ENCODE data around the gene CDKAL1.

Gene CDKAL1

DNA sequence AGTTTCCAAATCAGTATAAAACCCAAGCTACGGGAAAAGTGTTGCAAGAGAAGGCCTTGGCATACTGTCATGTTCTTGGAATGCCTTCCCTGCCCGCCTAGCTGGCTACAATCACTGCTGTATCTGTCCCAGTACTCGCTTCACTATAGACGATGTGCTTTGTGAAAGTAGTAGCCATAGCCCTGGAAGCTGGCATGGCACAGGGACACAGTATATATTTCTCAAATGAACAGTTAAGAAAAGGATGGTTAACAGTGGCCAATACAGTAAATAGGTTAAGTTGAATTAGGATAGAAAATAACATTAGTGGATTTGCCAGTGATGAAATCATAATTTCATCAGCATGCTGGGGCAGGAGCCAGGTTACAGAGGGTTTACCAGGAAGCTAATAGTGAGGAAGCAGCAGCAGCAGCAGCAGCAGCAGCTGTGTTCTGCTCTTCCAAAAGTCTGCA is 499.3 kb downstream of the CDKAL1 start:
- no peak overlapping the region for H2AK5ac ChIP-seq (ENCODE audit: low read depth, low read length)
- no peak overlapping the region for H2BK12ac ChIP-seq (ENCODE audit: low read length)
- no peak overlapping the region for H3K4me2 ChIP-seq (ENCODE audit: insufficient read depth, low read length, poor library complexity, severe bottlenecking)
- WGBS, 2 donors (ENCODE audit: extremely low coverage in 2 of 2, insufficient read length in 2 of 2, insufficient replicate concordance in 1 of 2) = no CpG with 5 or more reads among the region's 4 CpGs
- no peak overlapping the region for H3K23ac ChIP-seq (ENCODE audit: low read depth, low read length, poor library complexity)
- H4K8ac ChIP-seq (ENCODE audit: low read depth, low read length) = no peak overlapping the region
- no peak overlapping the region for H2BK15ac ChIP-seq (ENCODE audit: low read length)
- H3K4ac ChIP-seq (ENCODE audit: low read length) = no peak overlapping the region
- no peak overlapping the region for H2BK5ac ChIP-seq (ENCODE audit: low read length)
- H3K79me1 ChIP-seq (ENCODE audit: low read depth, low read length) = no peaks in the 10 kb centered on the region
- no peak overlapping the region for H2AFZ ChIP-seq (ENCODE audit: low read length)
- no peak overlapping the region for H3K14ac ChIP-seq (ENCODE audit: low read length)
- no peaks in the 10 kb centered on the region for H3K9me3 ChIP-seq (replicated peaks in 1 of 2; ENCODE audit: control insufficient read depth in 2 of 2, insufficient read depth in 1 of 2, low read depth in 1 of 2, low read length in 2 of 2)
- no peak overlapping the region for H3K4me3 ChIP-seq (ENCODE audit: low read length in 2 of 2)
- H3K9ac ChIP-seq (ENCODE audit: low read depth, low read length, poor library complexity) = no peak overlapping the region
- H2BK120ac ChIP-seq (ENCODE audit: low read depth, low read length) = no peak overlapping the region
- DNase-seq (ENCODE audit: low spot score) = no peak
- H3K4me1 ChIP-seq (ENCODE audit: control insufficient read depth in 2 of 2, insufficient read depth in 1 of 2, low read depth in 1 of 2, low read length in 2 of 2) = no peaks in the 10 kb centered on the region
- no peaks in the 10 kb centered on the region for H3K27me3 ChIP-seq (ENCODE audit: control insufficient read depth in 3 of 3, insufficient read depth in 3 of 3, low read depth in 1 of 3, low read length in 3 of 3)
- no peaks in the 10 kb centered on the region for H3K36me3 ChIP-seq (replicated peaks in 1 of 2; ENCODE audit: control insufficient read depth in 2 of 2, insufficient read depth in 2 of 2, low read length in 2 of 2)
- H3K27ac ChIP-seq (replicated peaks; ENCODE audit: low read length) = no peak overlapping the region
- H3K18ac ChIP-seq (ENCODE audit: low read length) = no peak overlapping the region
- H4K91ac ChIP-seq (ENCODE audit: low read depth, low read length, poor library complexity) = no peak overlapping the region

DNA sequence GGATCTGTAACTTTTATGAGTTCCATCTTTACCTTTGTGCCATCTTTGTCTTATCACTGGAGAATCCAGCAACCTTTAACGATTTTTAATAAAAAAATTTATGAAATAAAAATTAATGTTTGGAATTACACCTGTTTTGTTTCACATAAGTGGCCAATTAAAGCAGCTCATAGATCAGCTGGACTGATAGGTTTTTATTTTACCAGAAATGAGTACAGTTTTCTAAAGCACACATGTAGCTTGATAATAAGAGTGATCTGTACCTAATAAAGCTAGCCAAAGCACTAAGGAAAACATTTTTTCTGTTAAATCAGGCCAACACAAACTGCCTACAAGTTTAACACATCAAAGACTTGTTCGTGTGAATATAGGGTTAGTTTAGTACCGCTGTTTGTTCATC is 500.1 kb downstream of the CDKAL1 start:
- H3K4me1 ChIP-seq (ENCODE audit: control insufficient read depth in 2 of 2, insufficient read depth in 1 of 2, low read depth in 1 of 2, low read length in 2 of 2) = peaks cover 0 to 2% of the 10 kb centered on the region in 2 donors
- H3K14ac ChIP-seq (ENCODE audit: low read length) = no peak overlapping the region
- no peak overlapping the region for H3K18ac ChIP-seq (ENCODE audit: low read length)
- no peak overlapping the region for H4K91ac ChIP-seq (ENCODE audit: low read depth, low read length, poor library complexity)
- H2BK12ac ChIP-seq (ENCODE audit: low read length) = no peak overlapping the region
- no peaks in the 10 kb centered on the region for H3K36me3 ChIP-seq (replicated peaks in 1 of 2; ENCODE audit: control insufficient read depth in 2 of 2, insufficient read depth in 2 of 2, low read length in 2 of 2)
- H3K9me3 ChIP-seq (replicated peaks in 1 of 2; ENCODE audit: control insufficient read depth in 2 of 2, insufficient read depth in 1 of 2, low read depth in 1 of 2, low read length in 2 of 2) = no peaks in the 10 kb centered on the region
- no peak overlapping the region for H4K8ac ChIP-seq (ENCODE audit: low read depth, low read length)
- DNase-seq (ENCODE audit: low spot score) = no peak
- no CpG with 5 or more reads among the region's 3 CpGs for WGBS, 2 donors (ENCODE audit: extremely low coverage in 2 of 2, insufficient read length in 2 of 2, insufficient replicate concordance in 1 of 2)
- no peak overlapping the region for H3K9ac ChIP-seq (ENCODE audit: low read depth, low read length, poor library complexity)
- no peak overlapping the region for H3K4ac ChIP-seq (ENCODE audit: low read length)
- H3K27ac ChIP-seq (replicated peaks; ENCODE audit: low read length) = no peak overlapping the region
- H2AFZ ChIP-seq (ENCODE audit: low read length) = no peak overlapping the region
- H3K4me2 ChIP-seq (ENCODE audit: insufficient read depth, low read length, poor library complexity, severe bottlenecking) = no peak overlapping the region
- H3K4me3 ChIP-seq (ENCODE audit: low read length in 2 of 2) = no peak overlapping the region
- no peak overlapping the region for H3K23ac ChIP-seq (ENCODE audit: low read depth, low read length, poor library complexity)
- no peak overlapping the region for H2AK5ac ChIP-seq (ENCODE audit: low read depth, low read length)
- H3K27me3 ChIP-seq (ENCODE audit: control insufficient read depth in 3 of 3, insufficient read depth in 3 of 3, low read depth in 1 of 3, low read length in 3 of 3) = no peaks in the 10 kb centered on the region
- H3K79me1 ChIP-seq (ENCODE audit: low read depth, low read length) = no peaks in the 10 kb centered on the region
- no peak overlapping the region for H2BK15ac ChIP-seq (ENCODE audit: low read length)
- no peak overlapping the region for H2BK5ac ChIP-seq (ENCODE audit: low read length)
- H2BK120ac ChIP-seq (ENCODE audit: low read depth, low read length) = no peak overlapping the region

GRCh38 chr6:21037453-21037852 is 503.2 kb downstream of the CDKAL1 start:
- WGBS, 2 donors (ENCODE audit: extremely low coverage in 2 of 2, insufficient read length in 2 of 2, insufficient replicate concordance in 1 of 2) = no CpG with 5 or more reads among the region's 1 CpG
- Histone ChIP-seq H2BK15ac (ENCODE audit: low read length) (no peak overlapping the region), H3K23ac (ENCODE audit: low read depth, low read length, poor library complexity) (no peak overlapping the region)

DNA sequence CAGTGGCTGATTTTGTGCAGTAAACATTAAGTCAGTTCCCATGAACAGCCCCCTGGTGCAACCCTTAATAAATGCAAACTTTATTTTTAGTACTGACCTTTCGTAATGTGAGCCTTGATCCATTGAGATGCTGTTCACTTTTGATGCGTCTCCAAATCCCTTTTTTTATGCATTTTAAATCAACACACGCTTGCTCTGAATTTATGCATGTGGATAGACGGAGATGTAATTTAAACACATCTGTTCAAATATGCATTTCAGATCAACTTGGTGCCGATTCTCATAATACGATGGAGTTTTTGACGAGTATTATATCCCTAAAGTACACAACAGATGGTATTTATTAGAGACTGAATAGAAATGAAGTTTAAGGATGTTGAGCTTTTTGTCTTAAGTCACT is 505.7 kb downstream of the CDKAL1 start:
- no peak overlapping the region for H3K14ac ChIP-seq (ENCODE audit: low read length)
- H3K18ac ChIP-seq (ENCODE audit: low read length) = no peak overlapping the region
- H3K4me1 ChIP-seq (ENCODE audit: control insufficient read depth in 2 of 2, insufficient read depth in 1 of 2, low read depth in 1 of 2, low read length in 2 of 2) = peaks cover 0 to 2% of the 10 kb centered on the region in 2 donors
- H3K27ac ChIP-seq (replicated peaks; ENCODE audit: low read length) = no peak overlapping the region
- no peak overlapping the region for H2BK15ac ChIP-seq (ENCODE audit: low read length)
- no peak overlapping the region for H4K8ac ChIP-seq (ENCODE audit: low read depth, low read length)
- WGBS, 2 donors (ENCODE audit: extremely low coverage in 2 of 2, insufficient read length in 2 of 2, insufficient replicate concordance in 1 of 2) = no CpG with 5 or more reads among the region's 7 CpGs
- DNase-seq (ENCODE audit: low spot score) = no peak
- no peak overlapping the region for H2AK5ac ChIP-seq (ENCODE audit: low read depth, low read length)
- no peak overlapping the region for H3K4ac ChIP-seq (ENCODE audit: low read length)
- H3K36me3 ChIP-seq (replicated peaks in 1 of 2; ENCODE audit: control insufficient read depth in 2 of 2, insufficient read depth in 2 of 2, low read length in 2 of 2) = no peaks in the 10 kb centered on the region
- no peaks in the 10 kb centered on the region for H3K79me1 ChIP-seq (ENCODE audit: low read depth, low read length)
- no peak overlapping the region for H2BK5ac ChIP-seq (ENCODE audit: low read length)
- no peak overlapping the region for H3K4me2 ChIP-seq (ENCODE audit: insufficient read depth, low read length, poor library complexity, severe bottlenecking)
- H3K9me3 ChIP-seq (replicated peaks in 1 of 2; ENCODE audit: control insufficient read depth in 2 of 2, insufficient read depth in 1 of 2, low read depth in 1 of 2, low read length in 2 of 2) = no peaks in the 10 kb centered on the region
- no peak overlapping the region for H3K23ac ChIP-seq (ENCODE audit: low read depth, low read length, poor library complexity)
- no peak overlapping the region for H4K91ac ChIP-seq (ENCODE audit: low read depth, low read length, poor library complexity)
- H2AFZ ChIP-seq (ENCODE audit: low read length) = no peak overlapping the region
- H3K4me3 ChIP-seq (ENCODE audit: low read length in 2 of 2) = no peak overlapping the region
- no peaks in the 10 kb centered on the region for H3K27me3 ChIP-seq (ENCODE audit: control insufficient read depth in 3 of 3, insufficient read depth in 3 of 3, low read depth in 1 of 3, low read length in 3 of 3)
- H3K9ac ChIP-seq (ENCODE audit: low read depth, low read length, poor library complexity) = no peak overlapping the region
- H2BK120ac ChIP-seq (ENCODE audit: low read depth, low read length) = no peak overlapping the region
- H2BK12ac ChIP-seq (ENCODE audit: low read length) = no peak overlapping the region

More at GRCh38 chr6:21037453-21037852, 503.2 kb downstream of the CDKAL1 start:
- H3K4me1 ChIP-seq (ENCODE audit: control insufficient read depth in 2 of 2, insufficient read depth in 1 of 2, low read depth in 1 of 2, low read length in 2 of 2) = peaks cover 0 to 2% of the 10 kb centered on the region in 2 donors
- H2AFZ ChIP-seq (ENCODE audit: low read length) = no peak overlapping the region
- no peaks in the 10 kb centered on the region for H3K9me3 ChIP-seq (replicated peaks in 1 of 2; ENCODE audit: control insufficient read depth in 2 of 2, insufficient read depth in 1 of 2, low read depth in 1 of 2, low read length in 2 of 2)
- no peak overlapping the region for H2BK12ac ChIP-seq (ENCODE audit: low read length)
- H3K14ac ChIP-seq (ENCODE audit: low read length) = no peak overlapping the region
- H2BK120ac ChIP-seq (ENCODE audit: low read depth, low read length) = no peak overlapping the region
- no peak overlapping the region for H2AK5ac ChIP-seq (ENCODE audit: low read depth, low read length)
- no peaks in the 10 kb centered on the region for H3K79me1 ChIP-seq (ENCODE audit: low read depth, low read length)
- no peak overlapping the region for H3K9ac ChIP-seq (ENCODE audit: low read depth, low read length, poor library complexity)
- H3K18ac ChIP-seq (ENCODE audit: low read length) = no peak overlapping the region
- H3K4ac ChIP-seq (ENCODE audit: low read length) = no peak overlapping the region
- H2BK5ac ChIP-seq (ENCODE audit: low read length) = no peak overlapping the region
- H3K27me3 ChIP-seq (ENCODE audit: control insufficient read depth in 3 of 3, insufficient read depth in 3 of 3, low read depth in 1 of 3, low read length in 3 of 3) = no peaks in the 10 kb centered on the region
- no peak overlapping the region for H4K8ac ChIP-seq (ENCODE audit: low read depth, low read length)
- H3K4me3 ChIP-seq (ENCODE audit: low read length in 2 of 2) = no peak overlapping the region
- no peak overlapping the region for H4K91ac ChIP-seq (ENCODE audit: low read depth, low read length, poor library complexity)
- no peak for DNase-seq (ENCODE audit: low spot score)
- no peaks in the 10 kb centered on the region for H3K36me3 ChIP-seq (replicated peaks in 1 of 2; ENCODE audit: control insufficient read depth in 2 of 2, insufficient read depth in 2 of 2, low read length in 2 of 2)
- no peak overlapping the region for H3K4me2 ChIP-seq (ENCODE audit: insufficient read depth, low read length, poor library complexity, severe bottlenecking)
- no peak overlapping the region for H3K27ac ChIP-seq (replicated peaks; ENCODE audit: low read length)

Measured in neuronal stem cell (in vitro differentiated cells).